ENCODE results near the gene C1orf159. TPM values are rescaled to one million over a fixed set of nuclear protein-coding genes. Genes with fewer than 3 reads are reported as not detected.

C1orf159 gene
- total and polyA plus RNA-seq, 2 of the 8 experiments (the other 6 are each of a cell fraction or from before 2014, with no cell fraction given) = 10.0 to 10.9 TPM

GRCh38 chr1:1156140-1157032 lies 40.5 kb upstream of the C1orf159 start:
- Histone ChIP-seq H4K91ac (replicated peaks; ENCODE audit: insufficient read length, low read length) (peak overlapping the region; percentile 17), H3K79me2 (ENCODE audit: control insufficient read depth in 1 of 2, insufficient read depth in 2 of 2, low read length in 2 of 2) (no peaks in the 10 kb centered on the region), H3K18ac (ENCODE audit: extremely low read depth, low read length) (peak overlapping the region; percentile 48; the same call in 1 of the 2 replicates), H2AFZ (ENCODE audit: low read length) (no peak overlapping the region), H3K56ac (replicated peaks; ENCODE audit: insufficient read length, low read depth, low read length) (no peak overlapping the region), H2AK5ac (ENCODE audit: low read depth, low read length) (no peak overlapping the region), H3K23ac (ENCODE audit: insufficient read length) (no peak overlapping the region), H3K27ac (ENCODE audit: low read depth, low read length) (no peak overlapping the region), H4K8ac (ENCODE audit: extremely low read depth, insufficient read depth, low read length) (peak overlapping the region; percentile 57), H2BK120ac (replicated peaks; ENCODE audit: low read depth, low read length) (no peak overlapping the region), H2BK12ac (ENCODE audit: low read depth, low read length) (peak overlapping the region; percentile 70; the same call in 1 of the 2 replicates), H3K23me2 (ENCODE audit: low read depth, low read length) (peaks cover 5% of the 10 kb centered on the region; the same call in 1 of the 2 replicates), H3K9me3 (ENCODE audit: insufficient read depth in 2 of 2, low read depth in 1 of 2, low read length in 1 of 2) (peaks cover 10% of the 10 kb centered on the region in 2 experiments; a peak in 3 of 4 replicates), H3K9ac (replicated peaks in 1 of 4; ENCODE audit: extremely low read depth in 1 of 4, low read depth in 3 of 4, low read length in 3 of 4) (no peak overlapping the region), H2BK20ac (ENCODE audit: low read length) (no peak overlapping the region), H3K79me1 (ENCODE audit: low read depth, low read length) (no peaks in the 10 kb centered on the region), H2BK15ac (ENCODE audit: low read length) (0 out of 2 replicates have a peak overlapping the region, but pooled peaks have one; percentile 72), H3K14ac (ENCODE audit: insufficient read length) (no peak overlapping the region), H4K20me1 (replicated peaks in 1 of 2; ENCODE audit: control insufficient read depth in 1 of 2, insufficient read depth in 2 of 2, low read length in 2 of 2) (no peaks in the 10 kb centered on the region), H3K4ac (replicated peaks; ENCODE audit: insufficient read length, low read depth, low read length) (no peak overlapping the region), H3K27me3 (replicated peaks in 1 of 4; ENCODE audit: control insufficient read depth in 3 of 4, extremely low read depth in 1 of 4, insufficient read depth in 3 of 4, low read length in 3 of 4) (no peaks in the 10 kb centered on the region; a peak in 1 of 7 replicates), H3K4me2 (ENCODE audit: insufficient read depth in 1 of 2, low read depth in 2 of 2, low read length in 2 of 2) (peak overlapping the region in 1 of 2 experiments; percentile 72; a peak in 2 of 4 replicates), H4K5ac (ENCODE audit: insufficient read length, low read depth, low read length) (peak overlapping the region; percentile 60), H2BK5ac (ENCODE audit: low read depth, low read length) (peak overlapping the region; percentile 49; the same call in 1 of the 2 replicates), H3K4me1 (replicated peaks in 1 of 4; ENCODE audit: control insufficient read depth in 3 of 4, insufficient read depth in 4 of 4, low read length in 3 of 4) (peaks cover 0 to 15% (median 11%) of the 10 kb centered on the region in 4 experiments; a peak in 6 of 7 replicates), H3K4me3 (ENCODE audit: extremely low read depth in 1 of 4, insufficient read depth in 2 of 4, low read depth in 3 of 4, low read length in 4 of 4) (no peak overlapping the region), H3K36me3 (ENCODE audit: control insufficient read depth in 2 of 4, insufficient read depth in 4 of 4, low read length in 3 of 4) (no peaks in the 10 kb centered on the region)
- no peak for DNase-seq (ENCODE audit: low read depth in 1 of 2, low spot score in 2 of 2)
- POLR2A ChIA-PET (ENCODE audit: partially characterized antibody) = interaction anchor here (1.2 kb wide), 1 partner anchor 20 kb away, joined by 3 read pairs; no protein-coding TSS in a partner anchor
- FAIRE-seq = no peak
- TF ChIP-seq KDM5A (IDR thresholded peaks at IDR 0.05; ENCODE audit: low read length) = no peak
- TF ChIP-seq BRCA1 (IDR thresholded peaks at IDR 0.05; ENCODE audit: low read depth, low read length) = no peak
- TF ChIP-seq JUN (IDR thresholded peaks at IDR 0.05; ENCODE audit: low read depth, low read length) = no peak
- no peak for TF ChIP-seq ATF3 (IDR thresholded peaks at IDR 0.05; ENCODE audit: insufficient read depth, low read depth, low read length)
- TF ChIP-seq KDM4A (IDR thresholded peaks at IDR 0.05; ENCODE audit: low read depth, low read length, severe bottlenecking) = no peak
- TF ChIP-seq SIN3A (conservative IDR thresholded peaks at IDR 0.05 in 1 of 2, IDR thresholded peaks at IDR 0.05 in 1 of 2; ENCODE audit: low read depth in 1 of 2, low read length in 2 of 2) = no peak
- TF ChIP-seq CHD2 (IDR thresholded peaks at IDR 0.05; ENCODE audit: low read length) = no peak
- no peak for TF ChIP-seq SP1 (IDR thresholded peaks at IDR 0.05; ENCODE audit: low read depth, low read length)
- CTCF ChIA-PET (ENCODE audit: partially characterized antibody) = interaction anchor here (1.4 to 1.6 kb wide), 3 partner anchors 19 to 35 kb away, joined by 3 to 5 read pairs (median 4); no protein-coding TSS in a partner anchor
- 88% methylated on average over 23 of the region's 26 CpGs; no CpG with 5 or more reads in 1 of the 2 experiments for WGBS, 2 experiments (ENCODE audit: extremely low coverage in 1 of 2, insufficient coverage in 1 of 2, insufficient read length in 1 of 2, insufficient replicate concordance in 2 of 2, low coverage in 1 of 2, low lambda C conversion rate in 2 of 2, missing lambda C conversion rate in 1 of 2)

Measured in H1 (cell line).